Prostate gland (tissue), 2 donors: ENCODE measurements around the gene EPAS1. TPM values are rescaled to one million over a fixed set of nuclear protein-coding genes. Genes with fewer than 3 reads are reported as not detected.
A peak's percentile ranks its signal among the peaks of the same experiment; 100 is the strongest.

Source experiments
- DNase-seq: peaks from one replicate; pipeline ENCODE4 v3.0.0-alpha.2; 2019; ENCODE audit warnings: low spot score
- H3K27ac ChIP-seq, 2 donors: fragments of 200-600 bp; sonication (generic); 2 replicates each; pipeline ENCODE4 v1.5.1; 2017 to 2019
- H3K27me3 ChIP-seq: fragments of 200-600 bp; sonication (generic); replicated peaks from 2 replicates; pipeline ENCODE4 v1.5.1; 2019; ENCODE audit not compliant: insufficient read depth
- H3K36me3 ChIP-seq, 2 donors: fragments of 200-600 bp; sonication (generic); 1 replicate in 1 of 2; 2 replicates in 1 of 2; pipeline versions ENCODE4 v1.5.1 to v1.8.1; 2017 to 2019
- H3K4me1 ChIP-seq: fragments of 200-600 bp; sonication (generic); replicated peaks from 2 replicates; pipeline ENCODE4 v1.5.1; 2019
- H3K4me3 ChIP-seq, 2 donors: fragments of 200-600 bp; sonication (generic); 2 replicates each; pipeline ENCODE4 v1.5.1; 2017 to 2019
- H3K9me3 ChIP-seq: fragments of 200-600 bp; sonication (generic); 2 replicates; pipeline ENCODE4 v1.5.1; 2017
- CTCF ChIP-seq, 4 experiments: fragments of 200-600 bp in 2 of 4; fragments of 450-650 bp in 2 of 4; sonication (generic) in 2 of 4; IDR thresholded peaks; 1 replicate in 3 of 4; 2 replicates in 1 of 4; pipeline ENCODE4 v1.5.1; 2016 to 2019; ENCODE audit warnings: antibody characterized with exemption in 4 of 4, mild to moderate bottlenecking in 2 of 4, moderate library complexity in 2 of 4
- POLR2A ChIP-seq: fragments of 450-650 bp; IDR thresholded peaks from one replicate; pipeline ENCODE4 v1.6.1; 2016; ENCODE audit warnings: antibody characterized with exemption, mild to moderate bottlenecking
- POLR2AphosphoS5 ChIP-seq: sonication (generic); formaldehyde crosslinking; IDR thresholded peaks from one replicate; pipeline ENCODE4 v1.6.1; 2017; ENCODE audit warnings: antibody characterized with exemption
- WGBS: methylation state at CpG from one replicate; pipeline ENCODE4 v1.1.5; 2018; 5-methylcytosine and 5-hydroxymethylcytosine counted together
- intact Hi-C: fragments of 100-400 bp; cut with DNase I; formaldehyde crosslinking; loops from one replicate; pipeline ENCODE4 v1.14.2; 2022
- total RNA-seq, 2 donors: library from RNA; depleted of rRNA; stranded (reverse); fragments of >200 nt; gene quantifications; one replicate each; pipeline ENCODE4 v1.1.0, GENCODE V29; 2016

EPAS1 gene
- total RNA-seq, 2 donors from 2014 or later = 109 to 356 TPM

- peak; percentile 66 for DNase-seq
- Histone ChIP-seq H3K9me3 (no peaks in the 10 kb centered on the region), H3K36me3 (no peaks in the 10 kb centered on the region), H3K4me3 (peak overlapping the region; percentile 65 to 67), H3K4me1 (peaks cover 5% of the 10 kb centered on the region), H3K27me3 (no peaks in the 10 kb centered on the region), H3K27ac (peak overlapping the region; percentile 88 to 93)
- intact Hi-C loops = loop anchor here (5.0 kb wide), 5 partner anchors 38 to 287 kb away; no protein-coding TSS in a partner anchor
- TF ChIP-seq CTCF (IDR thresholded peaks at IDR 0.05) (peak in 1 of 4 experiments; percentile 11), POLR2AphosphoS5 (peak; percentile 65), POLR2A (no peak)
- WGBS = 3% methylated on average over 40 of the region's 40 CpGs
Observed at GRCh38 chr2:46299365-46300263, 2.4 kb downstream of the EPAS1 start.

GRCh38 chr2:46300406-46300832 is 3.2 kb downstream of the EPAS1 start:
- TF ChIP-seq CTCF (IDR thresholded peaks at IDR 0.05) (peak in 1 of 4 experiments; percentile 21), POLR2AphosphoS5 (no peak), POLR2A (no peak)
- no peaks in the 10 kb centered on the region for H3K9me3 ChIP-seq
- H3K27me3 ChIP-seq = no peaks in the 10 kb centered on the region
- intact Hi-C loops = loop anchor here (5.0 kb wide), 1 partner anchor 47 kb away; no protein-coding TSS in a partner anchor
- H3K36me3 ChIP-seq = no peaks in the 10 kb centered on the region
- H3K27ac ChIP-seq = peak overlapping the region; percentile 88 to 93
- 80% methylated on average over 6 of the region's 6 CpGs for WGBS
- DNase-seq = no peak
- H3K4me3 ChIP-seq = peak overlapping the region; percentile 65 to 67
- peaks cover 5% of the 10 kb centered on the region for H3K4me1 ChIP-seq

GRCh38 chr2:46302005-46302695 is 4.9 kb downstream of the EPAS1 start:
- no peaks in the 10 kb centered on the region for H3K27me3 ChIP-seq
- WGBS = 59% methylated on average over 4 of the region's 4 CpGs
- peaks cover 12% of the 10 kb centered on the region for H3K4me1 ChIP-seq
- no peak for DNase-seq
- no peaks in the 10 kb centered on the region for H3K9me3 ChIP-seq
- H3K27ac ChIP-seq = peak overlapping the region in 1 of 2 donors; percentile 28
- no peaks in the 10 kb centered on the region for H3K36me3 ChIP-seq
- intact Hi-C loops = loop anchor here (5.0 kb wide), 1 partner anchor 45 kb away; no protein-coding TSS in a partner anchor
- no peak overlapping the region for H3K4me3 ChIP-seq
- TF ChIP-seq CTCF (IDR thresholded peaks at IDR 0.05) (no peak), POLR2AphosphoS5 (no peak), POLR2A (no peak)

GRCh38 chr2:46303233-46303632 is 6.0 kb downstream of the EPAS1 start:
- no peak overlapping the region for H3K4me3 ChIP-seq
- no peaks in the 10 kb centered on the region for H3K9me3 ChIP-seq
- no peak for DNase-seq
- 86% methylated on average over 3 of the region's 3 CpGs for WGBS
- no peaks in the 10 kb centered on the region for H3K36me3 ChIP-seq
- peaks cover 21% of the 10 kb centered on the region for H3K4me1 ChIP-seq
- peak overlapping the region in 1 of 2 donors; percentile 7 for H3K27ac ChIP-seq
- intact Hi-C loops = loop anchor here (5.0 kb wide), 1 partner anchor 44 kb away; no protein-coding TSS in a partner anchor
- no peaks in the 10 kb centered on the region for H3K27me3 ChIP-seq
- TF ChIP-seq CTCF (IDR thresholded peaks at IDR 0.05) = no peak
- no peak for TF ChIP-seq POLR2A
- TF ChIP-seq POLR2AphosphoS5 = no peak
